Measurements from ENCODE around the gene MAML3.

The MAML3 gene

GRCh38 chr4:140003876-140004548 lies 150.0 kb downstream of the MAML3 start:
- no peak for DNase-seq (ENCODE audit: low read depth in 2 of 2)

GRCh38 chr4:140000232-140000631 lies 153.8 kb downstream of the MAML3 start:
- no peak for DNase-seq (ENCODE audit: low read depth in 2 of 2)

DNA sequence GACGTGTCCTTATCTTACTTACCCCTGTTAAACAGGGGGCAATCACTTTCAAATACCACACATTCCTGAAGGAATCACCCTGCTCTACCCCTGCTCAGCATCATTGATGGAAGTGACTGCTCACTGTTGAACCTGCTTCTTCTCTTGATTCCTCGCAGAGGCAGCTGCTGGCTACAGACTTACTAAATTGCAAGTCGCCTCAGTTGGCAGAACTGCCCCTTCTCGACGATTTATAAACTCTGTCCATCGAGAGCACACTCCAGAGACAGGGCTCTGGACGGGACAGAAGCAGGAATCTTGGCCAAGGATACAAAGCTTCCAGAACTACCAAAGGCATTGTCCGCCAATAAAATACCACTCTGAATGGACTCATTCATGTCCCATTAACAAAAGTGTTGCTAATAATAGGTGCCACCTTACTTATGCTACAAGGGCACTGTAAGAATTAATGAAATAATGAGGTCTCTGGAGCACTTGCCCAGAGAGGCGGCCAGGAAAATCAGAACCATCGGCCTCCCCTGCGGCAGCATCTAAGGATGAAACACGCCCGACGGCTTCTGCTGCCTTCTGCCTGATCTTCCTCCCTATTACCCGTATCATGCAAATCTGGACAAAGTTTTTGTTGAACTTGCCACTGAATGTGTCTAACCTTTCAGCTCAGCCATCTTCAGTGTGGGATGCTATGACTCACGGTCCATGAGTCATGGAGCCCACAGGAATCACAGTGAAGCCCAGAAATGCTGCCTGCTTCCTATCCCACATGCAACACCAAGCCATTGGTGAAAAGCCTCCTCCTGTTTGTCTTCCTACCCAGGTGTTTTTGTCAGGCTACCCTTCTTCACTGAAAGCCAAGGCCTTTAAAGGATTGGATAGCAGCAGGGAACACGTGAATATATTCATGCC lies 164.9 kb downstream of the MAML3 start:
- DNase-seq (ENCODE audit: low read depth in 2 of 2): peak; percentile 28 to 42

GRCh38 chr4:139987502-139987850 lies 166.5 kb downstream of the MAML3 start:
- no peak for DNase-seq (ENCODE audit: low read depth in 2 of 2)

DNA sequence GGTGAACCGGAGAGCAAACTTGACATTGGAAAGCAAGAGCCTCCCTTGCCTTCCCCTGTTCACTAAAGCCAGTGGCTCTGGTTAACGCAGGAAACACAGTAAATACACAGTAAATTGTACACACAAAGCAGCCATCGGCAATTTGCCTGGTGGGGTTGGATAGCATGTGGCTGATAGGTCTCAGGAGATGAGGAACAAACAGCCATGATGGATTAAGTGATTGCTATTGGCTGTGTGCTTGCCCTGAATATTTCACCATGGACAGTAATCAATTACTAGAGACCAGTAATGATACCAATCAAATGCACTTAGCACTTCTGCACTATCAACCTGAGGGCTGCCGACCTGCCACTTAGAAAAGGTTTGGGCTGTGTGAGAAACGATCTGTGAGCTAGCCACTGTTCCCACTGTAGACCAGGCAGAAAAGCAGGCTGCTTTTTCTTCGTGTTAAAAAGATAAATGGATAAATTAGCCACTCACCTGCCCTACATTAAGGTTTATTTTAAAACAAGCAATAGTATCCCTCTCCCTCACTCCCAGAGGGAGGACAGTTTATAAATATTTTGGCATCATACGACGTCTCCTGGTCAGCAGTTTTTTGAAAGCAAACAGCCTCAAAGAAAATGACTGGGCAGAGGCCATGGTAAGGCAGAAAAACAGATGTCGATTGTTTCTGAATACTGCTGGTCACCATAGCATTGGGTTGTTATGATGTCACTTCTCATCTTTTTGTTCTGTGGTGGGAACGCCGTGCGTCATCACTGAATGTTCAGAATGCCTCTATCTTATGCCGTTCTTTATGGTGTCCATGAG lies 167.1 kb downstream of the MAML3 start:
- no peak for DNase-seq (ENCODE audit: low read depth in 2 of 2)

DNA sequence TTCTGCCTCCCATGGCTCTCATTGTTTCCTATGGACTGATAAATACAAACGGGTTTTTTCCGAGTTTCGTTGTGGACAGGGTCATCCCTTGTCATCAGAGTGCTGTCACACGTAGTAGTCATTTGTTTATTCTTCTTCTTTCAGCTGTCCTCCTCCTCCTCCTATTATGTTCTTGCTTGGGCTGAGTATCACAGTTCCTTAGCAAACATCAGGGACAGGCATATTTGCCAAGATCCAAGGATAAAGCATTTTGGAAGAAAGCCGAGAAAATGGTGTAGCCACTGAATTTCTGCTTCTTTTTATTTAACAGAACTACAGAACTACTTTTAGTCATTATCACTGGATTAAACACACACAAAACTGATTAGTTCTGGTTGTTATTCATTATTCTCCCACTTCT lies 167.9 kb downstream of the MAML3 start:
- no peak for DNase-seq (ENCODE audit: low read depth in 2 of 2)

DNA sequence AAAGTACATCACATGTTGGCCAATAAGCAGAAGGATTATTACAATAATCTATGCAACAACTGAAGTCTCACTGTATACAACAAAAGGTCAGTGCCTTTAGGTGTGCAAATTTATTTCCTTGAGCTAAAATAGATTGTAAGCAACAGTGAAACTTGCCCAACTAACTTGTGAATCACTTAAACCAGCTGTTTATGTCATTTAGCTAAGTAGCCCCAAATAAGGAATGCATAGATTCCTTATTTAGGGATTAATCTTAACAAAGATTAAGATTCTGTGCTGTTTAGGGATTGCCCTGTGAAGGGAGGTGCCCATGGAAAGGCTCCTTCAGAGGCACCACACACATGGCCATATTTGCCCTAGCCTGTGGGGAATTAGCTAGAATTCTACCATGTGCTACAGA lies 168.6 kb downstream of the MAML3 start:
- DNase-seq (ENCODE audit: low read depth in 2 of 2): no peak

GRCh38 chr4:139984471-139984870 lies 169.5 kb downstream of the MAML3 start:
- no peak for DNase-seq (ENCODE audit: low read depth in 2 of 2)

DNA sequence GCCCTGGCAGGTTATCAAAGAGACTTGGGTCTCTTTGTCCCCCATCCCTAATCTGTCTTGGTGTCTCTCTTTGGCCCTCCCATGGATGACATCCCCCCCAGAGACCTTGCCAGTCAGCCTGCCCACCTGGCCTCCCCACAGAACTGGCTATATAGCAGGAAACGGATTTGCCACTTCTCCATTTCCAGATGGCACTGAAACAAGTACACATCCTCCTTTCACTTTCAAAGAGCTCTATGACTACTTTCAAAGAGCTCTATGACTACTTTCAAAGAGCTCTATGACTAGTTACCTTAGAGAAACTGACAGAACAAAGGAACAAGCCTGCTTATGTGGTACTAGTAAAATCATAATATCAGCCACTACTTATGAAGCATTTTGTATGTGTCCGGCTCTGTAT lies 175.3 kb downstream of the MAML3 start:
- no peak for DNase-seq (ENCODE audit: low read depth in 2 of 2)

DNA sequence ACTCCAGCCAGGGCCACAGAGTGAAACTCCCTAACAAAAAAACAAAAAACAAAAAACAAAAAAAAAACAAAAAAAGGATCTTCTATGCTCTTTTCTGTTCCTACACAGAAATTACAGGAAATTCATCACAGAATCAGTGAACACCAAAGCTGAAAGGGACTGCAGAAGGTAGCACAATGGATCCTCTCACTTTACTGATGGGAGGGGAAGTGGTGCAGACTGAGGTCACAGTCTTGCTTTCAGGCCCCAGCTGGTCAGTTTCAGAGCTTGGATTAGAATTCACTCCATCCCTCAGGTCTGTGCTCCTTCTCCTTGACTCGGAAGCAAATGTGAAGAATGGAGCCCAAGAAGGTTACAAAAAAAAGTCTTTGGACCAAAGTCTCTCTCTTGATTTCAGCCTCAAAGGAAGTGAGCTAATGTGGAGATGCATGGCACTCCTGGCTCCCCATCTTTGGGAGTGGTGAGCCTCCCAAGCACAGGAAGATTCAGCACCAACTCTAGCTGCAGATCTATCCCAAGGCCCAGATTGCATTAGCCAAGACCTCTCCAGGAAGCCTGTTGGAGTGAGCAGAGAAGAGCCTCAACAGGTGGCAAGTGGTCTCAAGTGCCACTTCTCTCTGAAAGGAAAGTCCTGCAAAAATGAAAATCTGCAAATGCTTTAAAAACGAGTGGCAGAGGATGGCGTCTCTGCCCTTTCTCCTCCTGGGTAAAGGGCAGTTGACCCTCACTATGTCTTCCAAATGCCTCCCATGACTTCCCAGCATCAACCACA lies 176.0 kb downstream of the MAML3 start:
- DNase-seq (ENCODE audit: low read depth in 2 of 2): no peak

DNA sequence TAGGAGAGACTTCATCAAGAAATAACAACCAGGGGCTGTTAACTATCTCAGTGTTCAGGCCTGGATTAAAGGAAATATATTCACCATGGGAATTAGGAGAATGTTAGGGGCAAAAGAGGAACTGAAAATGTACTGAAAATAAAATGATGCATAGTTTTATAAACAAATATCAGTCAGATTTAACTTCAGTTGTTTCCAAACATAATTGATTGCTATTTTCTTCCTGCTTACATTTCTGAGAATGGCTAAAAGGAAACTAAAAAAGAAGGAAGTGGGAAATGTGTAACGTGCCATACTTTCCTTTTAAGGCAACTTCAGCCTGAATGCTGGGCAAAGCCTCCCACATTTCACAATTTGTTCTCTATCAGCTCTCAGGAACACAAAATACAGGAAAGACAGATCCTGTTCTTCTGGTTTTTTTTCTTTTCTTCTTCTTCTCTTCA lies 178.1 kb downstream of the MAML3 start:
- no peak for DNase-seq (ENCODE audit: low read depth in 2 of 2)

GRCh38 chr4:139973616-139974015 lies 180.4 kb downstream of the MAML3 start:
- no peak for DNase-seq (ENCODE audit: low read depth in 2 of 2)

GRCh38 chr4:139973015-139973414 lies 181.0 kb downstream of the MAML3 start:
- no peak for DNase-seq (ENCODE audit: low read depth in 2 of 2)

DNA sequence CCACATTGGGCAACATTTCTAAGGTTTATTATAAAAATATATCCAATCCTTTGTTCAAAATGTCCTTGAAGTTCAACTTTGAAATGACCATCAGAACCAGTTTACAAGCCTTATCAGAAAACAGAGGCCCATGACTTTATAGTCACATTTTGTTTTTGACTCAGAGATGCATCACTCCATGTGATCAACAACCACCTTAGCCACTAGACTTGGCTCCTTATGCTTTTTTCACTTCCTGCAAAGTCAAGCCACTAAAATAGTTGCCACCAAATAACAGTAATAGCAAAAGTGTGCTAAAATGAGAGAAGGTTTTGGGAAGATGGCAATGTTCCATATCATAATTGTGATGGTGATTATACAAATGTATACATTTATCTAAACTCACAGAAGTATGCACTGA lies 181.7 kb downstream of the MAML3 start:
- no peak for DNase-seq (ENCODE audit: low read depth in 2 of 2)

GRCh38 chr4:139971111-139971510 lies 182.9 kb downstream of the MAML3 start:
- no peak for DNase-seq (ENCODE audit: low read depth in 2 of 2)

- no peak for DNase-seq (ENCODE audit: low read depth in 2 of 2)
Observed at GRCh38 chr4:139969635-139970266, 184.2 kb downstream of the MAML3 start.

DNA sequence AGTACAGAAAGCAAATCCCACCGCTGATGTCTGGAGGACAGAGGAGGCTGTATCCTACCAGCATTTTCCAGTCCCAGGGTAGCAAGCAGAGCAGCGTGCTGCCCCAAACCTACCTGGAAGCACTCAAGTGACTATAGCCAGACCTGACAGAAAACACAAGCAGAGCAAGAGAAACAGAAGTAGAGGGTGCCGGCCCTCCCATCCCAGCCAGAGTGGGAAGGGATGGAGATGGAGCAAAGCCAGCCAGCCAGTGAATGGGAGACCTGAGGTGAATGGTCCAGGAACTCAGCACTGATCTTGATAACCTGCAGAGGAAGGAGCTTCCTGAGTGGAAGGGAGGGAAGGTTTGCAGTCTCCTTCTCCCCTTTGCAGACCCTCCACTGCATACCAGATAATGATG lies 185.2 kb downstream of the MAML3 start:
- DNase-seq (ENCODE audit: low read depth in 2 of 2): no peak

DNA sequence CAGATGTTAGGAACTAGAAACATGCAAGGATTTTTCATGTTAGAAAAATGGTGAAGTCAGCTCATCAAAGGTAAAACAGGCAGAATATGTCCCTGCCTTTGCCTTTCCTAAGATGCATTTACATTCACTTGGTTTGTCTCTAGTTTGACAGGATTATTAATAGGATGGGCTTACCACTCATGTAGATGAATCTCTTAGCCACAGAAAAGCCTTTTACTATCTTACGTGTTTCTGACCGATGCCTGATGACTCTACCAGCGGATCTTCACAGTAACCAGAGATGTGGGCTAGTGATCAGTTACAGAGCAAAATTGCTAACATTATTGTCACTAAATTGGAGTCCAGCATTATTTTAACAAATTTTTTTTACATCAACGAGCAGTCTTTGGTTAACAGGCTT lies 187.6 kb downstream of the MAML3 start:
- no peak for DNase-seq (ENCODE audit: low read depth in 2 of 2)

- DNase-seq (ENCODE audit: low read depth in 2 of 2): no peak
Observed at GRCh38 chr4:139965789-139966188, 188.2 kb downstream of the MAML3 start.

- DNase-seq (ENCODE audit: low read depth in 2 of 2): no peak
Observed at GRCh38 chr4:139963708-139964107, 190.3 kb downstream of the MAML3 start.

DNA sequence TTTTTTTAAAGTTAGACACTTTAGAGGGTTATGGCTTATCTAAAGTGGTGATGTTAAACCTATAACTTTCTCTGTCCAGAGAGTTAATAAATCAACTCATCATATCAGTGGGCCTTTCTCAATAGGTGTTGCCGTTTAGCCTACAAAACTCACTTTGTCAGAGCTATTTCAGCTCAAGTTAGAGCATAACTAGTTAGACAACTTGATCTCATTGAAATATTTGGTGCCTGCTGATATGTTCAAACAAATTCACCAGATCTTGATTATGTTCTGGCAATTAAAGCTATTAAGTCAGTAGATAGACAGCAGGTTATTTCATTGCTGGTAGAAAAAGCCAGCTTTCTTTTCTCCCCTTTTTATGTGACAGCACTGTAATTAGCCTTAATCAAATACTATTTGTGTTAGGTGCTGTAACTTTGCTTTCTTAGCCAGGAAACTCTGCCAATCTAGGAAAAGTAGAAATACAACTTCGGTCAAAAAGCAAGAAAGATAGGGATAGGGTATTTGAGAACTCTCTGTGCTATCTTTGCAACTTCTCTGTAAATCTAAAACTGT lies 191.8 kb downstream of the MAML3 start:
- no peak for DNase-seq (ENCODE audit: low read depth in 2 of 2)
